ENCODE results near the gene TMEM132D. TPM values are rescaled to one million over a fixed set of nuclear protein-coding genes. Genes with fewer than 3 reads are reported as not detected.

The TMEM132D gene
- total RNA-seq, 2 donors from 2014 or later, result not detected

DNA sequence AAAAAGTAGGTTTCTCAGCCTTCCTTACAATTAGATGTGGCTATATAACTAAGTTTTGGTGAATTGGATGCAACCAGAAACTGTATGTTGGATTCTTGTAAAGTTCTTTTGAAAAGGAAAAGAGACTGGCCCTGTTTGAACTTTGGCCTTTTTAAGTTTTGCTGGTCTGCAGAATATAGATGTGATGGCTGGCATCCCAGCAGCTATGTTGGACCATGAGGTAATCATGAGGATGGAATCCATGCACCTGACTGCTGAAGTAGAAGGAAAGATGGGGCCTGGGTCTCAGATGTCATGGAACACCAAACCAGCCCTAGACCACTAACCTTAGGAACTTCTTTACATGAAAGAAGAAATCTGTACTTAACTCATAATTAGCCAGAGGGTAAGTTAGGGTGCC is 568.1 kb downstream of the TMEM132D start:
- H3K4me1 ChIP-seq (ENCODE audit: control insufficient read depth in 1 of 2, low read depth in 2 of 2), result no peaks in the 10 kb centered on the region
- H3K27ac ChIP-seq, result no peak overlapping the region
- H3K9me3 ChIP-seq, result peaks cover 4% of the 10 kb centered on the region
- ATAC-seq (ENCODE audit: insufficient number of reproducible peaks, low FRiP score, low read depth) (no peak), DNase-seq (ENCODE audit: low spot score) (no peak)
- H3K4me3 ChIP-seq, result no peak overlapping the region
- no peaks in the 10 kb centered on the region for H3K27me3 ChIP-seq (replicated peaks; ENCODE audit: insufficient read depth)
- TF ChIP-seq, protein P1, sequence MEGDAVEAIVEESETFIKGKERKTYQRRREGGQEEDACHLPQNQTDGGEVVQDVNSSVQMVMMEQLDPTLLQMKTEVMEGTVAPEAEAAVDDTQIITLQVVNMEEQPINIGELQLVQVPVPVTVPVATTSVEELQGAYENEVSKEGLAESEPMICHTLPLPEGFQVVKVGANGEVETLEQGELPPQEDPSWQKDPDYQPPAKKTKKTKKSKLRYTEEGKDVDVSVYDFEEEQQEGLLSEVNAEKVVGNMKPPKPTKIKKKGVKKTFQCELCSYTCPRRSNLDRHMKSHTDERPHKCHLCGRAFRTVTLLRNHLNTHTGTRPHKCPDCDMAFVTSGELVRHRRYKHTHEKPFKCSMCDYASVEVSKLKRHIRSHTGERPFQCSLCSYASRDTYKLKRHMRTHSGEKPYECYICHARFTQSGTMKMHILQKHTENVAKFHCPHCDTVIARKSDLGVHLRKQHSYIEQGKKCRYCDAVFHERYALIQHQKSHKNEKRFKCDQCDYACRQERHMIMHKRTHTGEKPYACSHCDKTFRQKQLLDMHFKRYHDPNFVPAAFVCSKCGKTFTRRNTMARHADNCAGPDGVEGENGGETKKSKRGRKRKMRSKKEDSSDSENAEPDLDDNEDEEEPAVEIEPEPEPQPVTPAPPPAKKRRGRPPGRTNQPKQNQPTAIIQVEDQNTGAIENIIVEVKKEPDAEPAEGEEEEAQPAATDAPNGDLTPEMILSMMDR (IDR thresholded peaks at IDR 0.05), result no peak
- no peaks in the 10 kb centered on the region for H3K36me3 ChIP-seq

DNA sequence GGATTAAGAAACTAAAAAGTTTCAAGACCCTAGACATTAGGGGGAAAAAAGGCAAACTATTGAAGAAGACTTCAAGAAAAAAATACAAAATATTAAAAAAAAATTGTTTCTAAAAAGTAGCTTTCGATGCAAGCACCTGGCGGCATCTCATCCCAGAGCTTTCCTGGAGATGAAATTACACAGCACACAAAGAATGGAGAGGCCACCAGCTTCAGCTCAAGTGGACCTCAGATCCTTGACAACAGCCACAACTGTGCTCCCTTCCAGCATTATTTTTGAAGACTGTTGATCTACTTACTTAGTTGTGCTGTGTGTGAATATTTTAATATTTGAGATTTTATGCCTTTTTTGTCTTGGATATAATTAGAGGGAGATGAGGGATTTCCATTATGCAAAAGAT is 571.5 kb downstream of the TMEM132D start:
- Histone ChIP-seq H3K4me3 (no peak overlapping the region), H3K9me3 (peaks cover 4% of the 10 kb centered on the region), H3K27ac (no peak overlapping the region), H3K36me3 (no peaks in the 10 kb centered on the region), H3K27me3 (replicated peaks; ENCODE audit: insufficient read depth) (no peaks in the 10 kb centered on the region), H3K4me1 (ENCODE audit: control insufficient read depth in 1 of 2, low read depth in 2 of 2) (no peaks in the 10 kb centered on the region)
- no peak for DNase-seq (ENCODE audit: low spot score)
- TF ChIP-seq, protein P1 (IDR thresholded peaks at IDR 0.05), result no peak
- no peak for ATAC-seq (ENCODE audit: insufficient number of reproducible peaks, low FRiP score, low read depth)

GRCh38 chr12:129331356-129332085 is 572.3 kb downstream of the TMEM132D start:
- Histone ChIP-seq H3K4me1 (ENCODE audit: control insufficient read depth in 1 of 2, low read depth in 2 of 2) (no peaks in the 10 kb centered on the region), H3K27me3 (replicated peaks; ENCODE audit: insufficient read depth) (no peaks in the 10 kb centered on the region), H3K9me3 (peaks cover 4% of the 10 kb centered on the region), H3K36me3 (no peaks in the 10 kb centered on the region), H3K4me3 (no peak overlapping the region), H3K27ac (no peak overlapping the region)
- ATAC-seq (ENCODE audit: insufficient number of reproducible peaks, low FRiP score, low read depth) (no peak), DNase-seq (ENCODE audit: low spot score) (no peak)
- TF ChIP-seq, protein P1 (IDR thresholded peaks at IDR 0.05), result no peak

- Histone ChIP-seq H3K4me1 (ENCODE audit: control insufficient read depth in 1 of 2, low read depth in 2 of 2) (no peaks in the 10 kb centered on the region), H3K27ac (no peak overlapping the region), H3K9me3 (no peaks in the 10 kb centered on the region), H3K27me3 (replicated peaks; ENCODE audit: insufficient read depth) (no peaks in the 10 kb centered on the region), H3K4me3 (no peak overlapping the region), H3K36me3 (no peaks in the 10 kb centered on the region)
- ATAC-seq (ENCODE audit: insufficient number of reproducible peaks, low FRiP score, low read depth) (no peak), DNase-seq (ENCODE audit: low spot score) (no peak)
- TF ChIP-seq, protein P1 (IDR thresholded peaks at IDR 0.05), result no peak
Measured at GRCh38 chr12:129328235-129328634, 575.6 kb downstream of the TMEM132D start.

DNA sequence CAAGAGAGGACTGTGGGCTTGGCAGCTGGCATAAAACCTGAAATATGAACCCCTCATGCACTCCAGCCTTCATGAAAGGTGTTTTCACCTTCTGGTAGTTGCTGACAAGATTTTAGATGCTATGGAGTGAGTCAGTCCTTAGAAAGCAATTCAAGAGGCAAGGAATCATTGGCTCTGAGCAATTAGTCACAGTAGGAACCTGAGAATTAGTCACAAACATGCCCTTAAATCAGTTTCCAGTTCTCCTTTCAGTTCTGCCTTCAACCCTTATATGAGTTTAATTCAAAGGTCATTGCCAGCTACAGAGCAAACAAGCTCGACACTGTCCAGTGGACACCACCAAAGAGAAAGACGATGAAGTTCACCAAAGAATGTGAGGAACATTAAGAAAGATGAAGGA is 578.3 kb downstream of the TMEM132D start:
- Histone ChIP-seq H3K9me3 (no peaks in the 10 kb centered on the region), H3K4me1 (ENCODE audit: control insufficient read depth in 1 of 2, low read depth in 2 of 2) (no peaks in the 10 kb centered on the region), H3K27me3 (replicated peaks; ENCODE audit: insufficient read depth) (no peaks in the 10 kb centered on the region), H3K27ac (no peak overlapping the region), H3K36me3 (no peaks in the 10 kb centered on the region), H3K4me3 (no peak overlapping the region)
- TF ChIP-seq, protein P1 (IDR thresholded peaks at IDR 0.05), result no peak
- DNase-seq (ENCODE audit: low spot score) (no peak), ATAC-seq (ENCODE audit: insufficient number of reproducible peaks, low FRiP score, low read depth) (no peak)

All from thoracic aorta (tissue), 2 donors.